ENCODE results near the gene GPR143.

The GPR143 gene

DNA sequence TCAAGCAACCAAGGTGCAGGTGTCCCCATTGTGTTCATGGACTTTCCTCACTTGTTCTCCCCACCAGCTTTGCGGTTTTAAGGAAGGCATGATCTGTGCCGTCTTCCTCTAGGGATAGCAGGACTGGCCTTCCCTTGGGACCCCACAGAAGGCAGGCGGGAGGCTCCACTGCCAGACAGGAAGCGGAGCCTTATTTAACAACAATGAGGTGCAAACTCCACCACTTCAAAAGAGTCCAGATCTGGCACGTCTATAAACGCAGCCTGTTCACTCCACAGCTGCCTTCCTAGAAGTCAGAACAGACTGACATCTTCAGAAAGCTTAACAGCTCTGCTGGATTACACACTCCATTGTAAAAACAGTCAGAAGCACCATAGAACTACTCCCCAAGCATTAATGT is 1.7 kb upstream of the GPR143 start:
- FAIRE-seq: no peak

DNA sequence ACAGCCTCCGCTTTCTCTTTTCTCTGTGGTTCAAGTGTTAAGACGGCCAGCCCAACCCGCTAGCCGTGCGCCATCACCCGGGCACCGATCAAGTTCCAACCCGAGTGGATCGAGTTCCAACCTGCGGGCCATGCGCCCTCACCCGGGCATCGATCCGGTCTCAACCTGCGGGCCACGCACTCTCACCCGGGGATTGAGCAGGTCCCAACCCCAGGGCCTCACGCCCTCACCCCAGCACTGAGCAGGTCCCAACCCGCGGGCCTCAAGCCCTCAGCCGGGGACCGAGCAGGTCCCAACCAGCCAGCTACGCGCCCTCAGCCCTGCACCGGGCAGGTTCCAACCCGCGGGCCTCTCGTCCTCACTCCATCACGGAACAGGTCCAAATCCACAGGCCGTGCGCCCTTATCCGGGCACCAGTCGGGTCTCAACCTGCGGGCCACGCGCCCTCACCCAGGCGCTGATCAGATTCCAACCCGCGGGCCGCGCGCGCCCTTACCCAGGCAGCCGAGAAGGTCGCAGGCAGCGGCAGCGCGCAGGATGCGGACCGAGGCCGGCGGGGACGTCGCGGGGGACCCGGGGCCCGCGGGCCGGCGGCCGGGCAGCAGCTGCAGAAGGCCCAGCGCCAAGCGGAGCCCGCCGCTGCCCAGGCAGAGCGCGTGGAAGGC is 443 bp downstream of the GPR143 start:
- FAIRE-seq: no peak

DNA sequence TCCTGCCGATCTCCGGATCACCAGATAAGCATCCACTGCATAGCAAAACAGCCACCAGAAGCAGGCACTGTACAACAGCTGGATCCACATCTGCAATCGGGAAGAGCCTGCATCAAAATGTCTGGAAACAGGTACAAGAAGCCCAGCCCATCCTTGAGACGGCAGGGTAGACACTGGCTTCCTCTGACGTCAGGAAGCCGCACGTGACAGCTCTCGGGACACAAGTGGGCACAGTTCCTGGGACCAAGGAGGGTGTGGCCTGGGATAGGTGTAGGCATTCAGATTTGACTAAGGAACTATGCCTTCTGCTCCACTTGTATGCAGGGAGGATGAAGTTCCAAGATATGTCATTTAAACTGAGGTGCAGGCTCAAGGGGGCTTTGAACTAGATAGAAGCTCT is 6.3 kb downstream of the GPR143 start:
- no peak for FAIRE-seq

DNA sequence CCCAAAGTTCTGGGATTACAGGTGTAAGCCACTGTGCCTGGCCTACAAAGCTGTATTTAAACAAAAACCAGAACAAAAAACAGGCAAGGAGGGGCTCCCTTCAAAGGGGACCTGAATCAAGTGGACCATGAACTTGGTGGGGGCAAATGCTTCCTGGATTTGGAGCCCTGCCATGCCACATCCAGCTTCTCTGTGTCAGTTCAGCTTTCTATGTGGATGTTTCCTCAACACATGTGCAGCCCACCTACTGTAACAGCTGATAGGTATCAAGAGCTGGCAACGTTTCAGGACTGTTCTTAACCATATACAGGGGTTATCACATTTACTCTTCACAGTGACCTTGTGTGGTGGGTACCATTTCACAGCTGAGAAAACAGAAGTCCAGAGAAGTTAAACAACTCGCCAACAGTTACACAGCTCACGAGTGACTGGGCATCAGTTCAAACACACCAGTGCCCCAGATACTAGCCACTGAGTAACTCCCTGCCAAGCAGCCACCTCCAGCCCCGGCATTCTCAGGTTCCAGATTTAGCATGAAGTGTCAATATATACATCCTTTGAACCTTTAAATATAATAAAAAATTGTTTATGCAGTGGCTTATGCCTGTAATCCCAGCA is 7.5 kb downstream of the GPR143 start:
- FAIRE-seq: no peak

DNA sequence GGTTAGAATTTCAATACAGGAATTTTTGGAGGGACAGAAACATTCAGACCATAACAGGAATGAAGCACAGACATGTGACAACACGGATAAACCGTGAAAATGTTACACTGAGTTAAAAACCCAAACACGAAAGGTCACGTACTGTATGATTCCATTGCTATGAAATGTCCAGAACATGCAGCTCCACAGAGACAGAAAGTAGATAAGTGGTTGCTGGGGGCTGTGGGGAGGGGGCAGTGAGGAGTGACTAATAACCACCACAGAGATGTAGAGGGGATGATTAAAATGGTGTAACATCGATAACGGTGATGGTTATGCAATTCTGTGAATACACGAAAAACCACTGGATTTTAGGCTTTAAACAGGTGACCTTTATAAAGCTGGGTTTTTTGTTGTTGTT is 8.3 kb downstream of the GPR143 start:
- no peak for FAIRE-seq

DNA sequence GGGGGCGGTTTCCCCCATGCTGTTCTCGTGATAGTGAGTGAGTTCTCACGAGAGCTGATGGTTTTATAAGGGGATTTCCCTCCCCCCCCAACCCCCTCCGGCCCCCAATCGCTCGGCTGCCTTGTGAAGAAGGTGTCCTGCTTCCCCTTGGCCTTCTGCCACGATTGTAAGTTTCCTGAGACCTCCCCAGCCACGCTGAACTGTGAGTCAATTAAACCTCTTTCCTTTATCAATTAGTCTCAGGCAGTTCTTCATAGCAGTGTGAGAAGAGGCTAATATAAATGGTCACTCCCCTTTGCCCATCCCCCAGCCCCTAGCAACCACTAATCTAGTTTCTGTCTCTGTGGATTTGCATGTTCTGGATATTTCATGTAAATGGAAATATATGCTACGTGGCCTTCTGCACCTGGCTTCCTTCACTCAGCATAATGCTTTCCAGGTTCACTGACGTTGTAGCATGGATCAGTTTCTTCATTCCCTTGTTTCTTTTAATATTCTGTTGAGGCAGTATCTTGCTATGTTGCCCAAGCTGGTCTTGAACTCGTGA is 16.4 kb downstream of the GPR143 start:
- no peak for FAIRE-seq

DNA sequence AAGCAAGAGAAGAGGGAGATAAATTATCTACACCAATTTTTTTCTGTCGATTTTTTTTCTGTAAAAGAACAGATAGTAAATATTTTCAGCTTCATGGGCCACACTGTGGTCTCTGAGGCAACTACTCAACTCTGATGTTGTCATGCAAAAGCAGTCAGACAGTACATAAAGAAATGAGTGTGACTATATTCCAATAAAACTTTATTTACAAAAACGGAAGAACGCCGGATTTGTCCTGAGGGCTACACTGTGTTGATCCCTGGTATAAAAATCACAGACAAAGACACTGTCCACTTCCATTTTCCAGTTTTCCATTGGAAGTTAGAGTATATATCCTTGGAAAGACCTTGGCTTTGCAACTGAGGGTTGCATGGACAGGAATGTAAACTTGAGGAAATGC is 18.0 kb downstream of the GPR143 start:
- no peak for FAIRE-seq

DNA sequence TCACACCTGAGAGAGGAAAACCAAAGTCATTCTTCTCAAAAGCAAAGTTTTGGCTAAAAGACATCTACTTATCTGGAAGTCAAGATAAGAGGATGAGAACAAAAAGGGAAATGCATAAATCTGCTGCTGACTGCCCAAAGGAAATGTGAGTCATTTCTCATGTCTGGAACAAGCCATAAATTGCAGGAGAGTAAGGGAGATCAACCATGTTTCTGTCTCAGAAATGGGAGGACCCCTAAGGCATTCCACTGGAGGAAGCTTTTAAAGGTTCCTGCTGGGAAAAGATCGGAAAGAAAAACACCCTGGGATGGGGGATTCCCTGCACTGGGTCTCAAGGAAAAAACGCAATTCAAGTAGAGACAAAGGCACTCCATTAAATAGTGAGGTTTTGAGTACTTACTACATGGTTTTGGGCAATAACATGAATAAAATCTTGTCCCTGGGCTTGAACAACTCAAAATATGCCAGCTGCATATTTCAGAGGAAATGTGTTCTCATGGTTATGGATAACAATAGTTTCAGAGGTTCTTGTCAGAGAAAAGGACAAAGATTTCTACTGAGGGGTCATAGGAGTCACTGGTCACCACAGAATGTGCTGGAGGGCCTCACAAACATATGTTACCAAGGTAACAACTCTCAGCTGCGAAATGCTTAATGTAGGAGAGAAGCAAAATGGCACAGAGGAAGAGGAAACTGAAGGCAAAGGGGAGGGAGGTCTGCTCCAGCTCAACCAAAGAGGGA is 19.3 kb downstream of the GPR143 start:
- FAIRE-seq: no peak

DNA sequence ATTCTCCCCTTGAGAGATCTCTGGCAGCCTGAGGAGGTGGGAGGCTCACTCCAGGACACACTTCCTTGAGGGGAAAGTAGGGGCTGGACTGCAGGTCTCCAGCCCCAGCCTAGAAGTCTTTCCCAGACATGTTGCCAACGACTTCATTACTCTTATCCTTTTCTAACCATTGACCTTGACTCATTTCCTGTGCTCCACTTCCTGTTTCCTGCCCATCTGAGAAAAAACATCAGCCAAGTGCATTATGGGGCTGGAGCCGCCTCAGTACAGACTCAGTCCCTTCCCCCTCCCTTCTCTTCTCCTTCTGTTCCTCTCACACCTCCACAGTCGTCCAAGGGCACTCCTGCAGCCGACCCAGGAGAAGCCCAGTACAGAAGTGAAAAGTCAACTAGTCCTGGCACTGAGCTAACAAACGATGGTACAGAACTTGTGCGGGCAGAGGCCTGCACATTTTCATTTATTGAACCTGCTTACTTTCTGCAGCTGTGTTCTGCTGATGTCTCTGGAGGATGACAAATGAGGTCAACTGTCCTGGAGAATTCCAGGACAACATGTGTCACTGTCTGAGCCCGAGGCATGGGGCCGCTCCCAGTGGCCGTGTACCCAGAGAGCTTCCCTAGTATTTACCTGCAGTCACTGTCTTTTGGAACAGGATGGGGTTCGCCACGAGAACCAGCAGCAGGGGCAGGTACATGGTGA is 20.1 kb downstream of the GPR143 start:
- FAIRE-seq: no peak

DNA sequence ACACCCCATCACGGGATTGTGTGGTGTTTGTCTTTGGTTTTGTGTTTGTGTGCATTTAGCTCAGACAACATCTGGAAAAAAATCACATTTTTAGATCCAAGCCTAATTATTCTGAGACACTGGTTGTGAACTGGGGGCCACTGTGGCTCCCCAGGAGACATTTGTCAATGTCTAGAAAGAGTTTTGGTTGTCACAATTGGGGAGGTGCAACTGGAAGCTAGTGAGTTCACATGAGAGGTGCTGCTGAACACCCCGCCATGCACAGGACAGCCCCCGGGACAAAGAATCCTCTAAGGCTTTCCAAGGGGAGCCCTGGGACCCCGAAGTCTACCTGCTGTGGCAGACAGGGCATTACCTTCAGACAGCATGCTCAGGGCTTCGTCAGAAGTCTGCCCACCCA is 26.5 kb downstream of the GPR143 start:
- no peak for FAIRE-seq

DNA sequence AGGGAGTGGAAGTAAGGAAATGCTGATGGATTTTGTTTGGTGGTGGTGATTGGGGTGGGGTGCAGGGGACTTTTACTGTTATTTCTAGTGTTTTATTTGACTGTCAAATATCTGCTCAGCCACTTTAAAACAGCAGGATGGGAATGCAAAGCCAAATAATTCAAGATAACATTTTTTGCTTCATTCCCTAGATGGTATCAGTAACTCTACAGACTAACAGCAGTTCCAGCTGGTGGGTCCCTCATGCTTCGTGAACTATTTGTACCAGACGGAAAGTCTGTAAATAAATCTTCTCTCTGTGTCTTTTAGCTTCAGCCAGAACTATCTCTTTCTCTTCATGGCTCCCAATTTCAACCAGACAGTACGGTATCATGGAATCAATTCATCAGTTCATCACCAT is 27.5 kb downstream of the GPR143 start:
- no peak for FAIRE-seq

DNA sequence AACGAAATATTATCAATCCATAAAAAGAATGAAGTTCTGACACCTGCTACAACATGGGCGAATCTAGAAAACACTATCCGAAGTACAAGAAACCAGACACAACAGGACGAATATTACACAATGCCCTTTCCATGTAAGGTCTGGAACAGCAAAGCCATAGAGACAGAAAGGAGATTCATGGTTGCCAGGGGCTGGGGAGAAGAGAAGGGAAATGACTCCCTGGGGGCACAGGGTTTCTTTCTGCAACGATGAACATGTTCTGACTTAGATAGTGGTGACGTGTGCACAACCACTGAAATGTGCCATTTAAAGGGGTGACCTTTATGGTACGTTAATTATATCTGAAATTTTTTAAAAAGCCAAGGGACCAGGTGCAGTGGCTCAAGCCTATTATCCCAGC is 28.3 kb downstream of the GPR143 start:
- FAIRE-seq: no peak

DNA sequence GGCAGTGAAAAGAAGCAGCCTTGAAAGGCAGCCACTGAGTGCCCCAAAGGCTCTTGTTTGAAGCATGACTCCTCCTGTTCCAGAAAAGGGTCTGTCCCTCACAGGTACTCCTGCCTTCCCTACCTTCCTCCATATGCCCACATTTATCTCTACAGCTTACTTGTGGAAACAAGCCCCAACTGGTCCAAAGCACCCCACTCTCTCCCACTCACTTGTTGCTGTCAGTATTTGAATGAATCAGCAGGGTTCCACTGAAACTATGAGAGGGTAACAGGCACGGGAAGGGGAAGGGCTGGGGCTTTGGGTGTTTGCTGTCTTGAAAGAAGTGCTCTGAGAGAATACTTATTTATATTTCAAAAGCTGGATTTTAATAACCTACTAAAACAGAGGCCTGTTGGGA is 34.9 kb downstream of the GPR143 start:
- FAIRE-seq: no peak

DNA sequence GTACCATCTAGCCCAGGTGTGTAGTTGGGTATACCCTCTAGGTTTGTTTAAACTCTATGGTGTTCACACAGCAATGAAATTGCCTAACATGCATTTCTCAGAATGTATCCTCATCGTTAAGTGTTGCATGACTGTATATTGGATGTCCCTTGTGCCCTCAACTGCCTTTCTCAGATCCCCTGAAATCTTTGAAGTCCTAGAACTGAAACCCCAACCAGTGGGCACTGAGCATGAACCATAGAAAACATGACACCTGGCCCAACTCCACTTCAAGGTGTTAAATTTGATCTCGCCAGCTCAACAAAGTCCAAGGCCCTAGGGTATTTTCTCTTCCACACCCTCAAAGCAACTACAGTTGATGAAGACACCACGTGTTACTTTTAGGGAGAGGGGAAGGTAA is 35.6 kb downstream of the GPR143 start:
- no peak for FAIRE-seq

DNA sequence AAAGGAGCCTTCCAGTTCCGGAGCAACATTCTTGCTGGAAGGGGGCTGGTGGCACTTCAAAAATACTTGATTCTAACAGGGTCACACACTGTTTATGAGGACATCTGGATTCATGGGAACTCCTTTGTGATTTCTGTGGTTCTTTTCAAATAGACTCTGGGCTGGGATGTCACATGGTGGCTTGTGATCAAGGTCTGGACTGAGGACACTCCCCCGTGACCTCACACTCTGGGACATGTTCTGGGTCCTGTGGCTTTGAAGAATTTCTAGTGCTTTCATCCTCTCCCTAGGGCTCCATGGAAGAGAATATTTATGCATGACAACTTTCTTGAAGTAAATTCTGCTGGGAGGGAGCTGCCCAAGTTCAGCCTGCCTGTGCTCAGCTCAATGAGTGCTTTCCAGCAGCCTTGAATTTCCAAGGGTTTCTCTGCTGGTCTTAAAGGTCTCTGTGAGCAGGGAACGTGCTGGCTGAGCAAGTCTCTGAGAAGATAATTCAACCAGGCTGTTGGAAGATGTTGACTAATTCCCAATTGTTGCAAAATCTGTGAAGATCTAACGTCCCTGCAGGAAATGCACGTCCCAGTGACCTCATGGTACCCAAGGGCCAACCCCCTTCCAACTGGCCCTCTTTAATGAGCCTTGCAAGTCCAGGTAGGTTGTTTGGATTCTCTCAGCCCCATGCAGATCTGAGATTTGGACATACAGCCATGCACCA is 36.3 kb downstream of the GPR143 start:
- FAIRE-seq: no peak

DNA sequence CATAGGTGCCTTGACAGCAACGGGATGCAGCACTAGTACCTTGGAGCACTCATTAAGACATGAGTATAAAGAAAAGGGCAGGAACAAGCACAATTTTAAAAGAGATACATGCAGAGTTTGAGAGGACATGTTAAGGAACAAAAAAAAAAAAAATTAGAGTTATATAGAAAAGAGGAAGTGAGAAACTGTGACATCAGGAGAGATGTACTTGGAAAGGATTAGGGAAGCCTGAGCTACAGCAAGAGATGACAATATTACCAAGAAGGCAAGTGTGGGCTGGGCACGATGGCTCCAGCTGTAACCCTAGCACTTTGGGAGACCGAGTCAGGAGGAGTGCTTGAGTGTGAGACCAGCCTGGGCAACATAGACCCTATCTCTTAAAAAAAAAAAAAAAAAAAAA is 37.4 kb downstream of the GPR143 start:
- no peak for FAIRE-seq

DNA sequence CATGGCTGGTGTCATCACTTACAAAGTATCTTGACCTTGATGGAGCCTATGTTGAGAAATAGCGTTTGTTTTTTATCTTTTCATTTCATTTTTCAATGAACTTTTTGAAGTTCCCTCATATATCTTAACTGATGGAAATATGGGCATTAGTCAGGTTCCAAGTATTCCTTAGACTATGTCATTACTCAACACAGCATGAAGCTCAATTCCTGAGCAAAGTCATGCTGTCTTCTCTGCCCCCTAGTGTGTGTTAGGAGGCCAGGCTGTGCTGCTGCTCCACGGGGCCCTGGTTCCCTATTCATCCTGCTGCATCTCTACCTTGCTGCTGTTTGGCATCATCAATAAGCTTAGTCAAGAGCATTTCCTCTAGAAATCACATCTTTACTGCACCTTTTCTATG is 40.9 kb downstream of the GPR143 start:
- FAIRE-seq: no peak

DNA sequence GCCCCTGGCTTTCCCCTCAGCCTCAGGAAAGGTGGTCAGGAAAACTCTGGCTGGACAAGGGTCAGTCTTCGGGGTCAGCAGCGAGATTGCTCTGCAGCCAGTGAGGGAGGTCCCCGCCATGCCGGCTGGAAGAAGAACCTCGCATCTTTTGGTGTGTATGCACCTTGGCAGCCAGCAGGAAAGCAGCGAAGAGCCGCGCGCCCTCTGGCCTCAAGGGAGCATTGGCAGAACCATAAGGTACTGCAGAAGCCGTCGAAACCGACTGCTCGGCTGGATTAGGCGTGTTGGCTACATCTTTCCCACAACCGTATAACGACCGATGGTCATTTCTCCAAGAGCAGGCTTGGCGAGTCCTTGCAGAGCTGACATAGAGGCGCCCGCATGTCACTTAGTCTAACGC is 48.3 kb downstream of the GPR143 start:
- no peak for FAIRE-seq

DNA sequence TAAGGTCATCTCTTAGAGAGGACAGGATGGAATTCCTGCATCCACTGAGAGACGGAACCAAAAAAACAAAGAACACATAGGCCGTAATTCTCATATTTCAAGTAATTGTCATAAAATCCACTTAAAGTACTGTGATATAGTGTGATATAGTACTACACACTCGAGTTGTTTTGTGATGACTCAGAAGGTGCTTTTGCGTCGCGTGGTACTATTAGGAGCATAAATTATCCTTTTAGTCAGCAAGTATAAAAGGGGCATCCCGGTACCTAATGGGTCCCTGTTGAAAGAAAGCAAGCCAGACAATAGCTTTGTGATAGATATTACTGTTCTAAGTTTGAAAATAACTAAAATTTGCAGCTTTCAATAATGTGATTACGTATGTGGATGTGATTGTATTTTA is 55.3 kb downstream of the GPR143 start:
- FAIRE-seq: no peak

DNA sequence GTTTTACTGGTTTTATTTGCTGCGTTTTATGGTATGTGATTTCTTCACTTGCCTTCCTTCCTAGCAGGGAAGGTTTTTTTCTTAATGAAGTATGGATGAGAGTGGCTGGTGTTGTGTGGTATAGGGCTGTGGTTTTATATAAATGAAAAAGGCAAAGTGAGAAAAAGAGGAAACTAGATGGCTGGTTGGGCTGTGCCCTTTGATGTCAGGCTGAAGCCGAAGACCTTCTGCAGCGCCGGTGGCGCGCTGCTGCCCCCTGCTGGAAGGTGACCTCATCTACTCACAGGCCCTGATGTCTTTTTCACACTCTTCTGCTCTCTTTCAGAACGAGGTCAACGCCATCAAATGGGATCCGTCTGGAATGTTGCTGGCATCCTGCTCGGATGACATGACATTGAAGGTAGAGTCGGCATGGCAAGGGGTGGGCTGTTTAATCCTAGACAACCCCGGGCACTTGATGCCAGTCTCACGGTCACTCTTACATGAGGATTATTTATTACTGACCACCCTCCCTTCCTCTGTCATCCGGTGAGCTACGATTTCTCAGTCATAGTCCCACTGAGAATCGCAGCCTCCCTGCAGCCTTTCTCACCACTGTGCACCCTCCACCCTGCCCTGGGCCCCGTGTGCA is 56.6 kb downstream of the GPR143 start:
- FAIRE-seq: peak; percentile 88

DNA sequence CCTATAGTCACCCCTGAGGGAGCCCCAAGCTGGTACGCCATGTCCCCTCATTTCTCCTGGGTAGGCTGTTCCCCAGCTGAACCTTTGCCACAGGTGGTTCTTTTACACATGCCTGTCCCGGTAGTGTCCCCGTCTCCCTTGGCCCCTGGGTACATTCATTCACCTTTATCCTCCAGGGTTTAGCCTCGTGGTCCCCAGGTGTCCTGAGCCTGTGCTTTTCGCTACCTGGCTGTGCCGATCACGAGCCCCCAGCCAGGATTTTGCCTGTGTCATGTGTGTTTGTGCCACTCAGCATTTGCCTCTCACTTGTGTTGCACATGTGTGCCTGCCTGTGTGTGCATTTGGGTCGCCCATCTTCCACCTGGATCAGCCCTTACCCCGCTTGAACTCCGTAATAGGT is 57.6 kb downstream of the GPR143 start:
- no peak for FAIRE-seq

DNA sequence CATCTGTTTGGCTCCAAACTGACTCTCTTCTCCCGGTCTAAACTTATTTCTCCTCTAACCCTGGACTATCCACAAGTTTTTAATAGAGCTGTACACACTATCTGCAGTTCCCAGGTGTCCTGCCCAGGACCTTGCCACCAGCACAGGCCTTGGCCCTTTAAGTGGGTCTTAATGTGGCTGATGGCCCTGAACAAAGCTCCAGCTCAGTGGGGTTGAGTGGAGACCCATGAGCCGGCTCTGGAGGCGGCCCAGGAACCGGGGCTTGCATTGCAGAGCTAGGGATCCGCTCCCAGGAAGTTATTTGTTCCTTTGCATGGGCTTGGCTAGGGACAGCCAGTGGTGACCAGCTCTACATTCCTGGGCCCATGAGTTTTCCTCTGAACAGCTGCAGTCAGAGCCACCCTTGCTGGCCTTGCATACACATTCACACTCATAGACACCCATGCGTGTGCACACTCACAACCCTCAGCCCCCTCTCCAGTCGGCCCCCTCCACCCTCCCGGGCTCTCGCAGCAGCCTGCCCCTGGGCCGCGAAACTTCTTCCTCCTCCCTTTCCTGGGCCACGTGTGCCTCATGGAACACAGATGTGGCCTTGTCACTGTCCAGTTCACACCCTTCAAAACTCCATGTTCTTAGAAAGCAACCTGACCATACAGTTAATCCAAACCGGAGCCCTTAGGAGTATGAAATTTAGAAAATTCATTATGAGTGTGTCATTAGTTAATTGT is 58.2 kb downstream of the GPR143 start:
- FAIRE-seq: no peak

Measured in islet of Langerhans (tissue), 1 donor.